Activated naive CD4-positive, alpha-beta T cell treated with anti-CD3 and anti-CD28 coated beads, Interleukin-2, amount 50 U/mL, for 16 hours (primary cell): Measurements from ENCODE around the gene ZNF408.
A peak's percentile ranks its signal among the peaks of the same experiment; 100 is the strongest.
"Not testable (repeated sequence)": the region's sequence is repeated elsewhere in the genome, so short reads cannot be mapped to it uniquely, and the experiment has no call there.

Experiments
- DNase-seq: peaks from one replicate; pipeline ENCODE4 v3.0.0-alpha.2; 2020

Gene ZNF408

DNA sequence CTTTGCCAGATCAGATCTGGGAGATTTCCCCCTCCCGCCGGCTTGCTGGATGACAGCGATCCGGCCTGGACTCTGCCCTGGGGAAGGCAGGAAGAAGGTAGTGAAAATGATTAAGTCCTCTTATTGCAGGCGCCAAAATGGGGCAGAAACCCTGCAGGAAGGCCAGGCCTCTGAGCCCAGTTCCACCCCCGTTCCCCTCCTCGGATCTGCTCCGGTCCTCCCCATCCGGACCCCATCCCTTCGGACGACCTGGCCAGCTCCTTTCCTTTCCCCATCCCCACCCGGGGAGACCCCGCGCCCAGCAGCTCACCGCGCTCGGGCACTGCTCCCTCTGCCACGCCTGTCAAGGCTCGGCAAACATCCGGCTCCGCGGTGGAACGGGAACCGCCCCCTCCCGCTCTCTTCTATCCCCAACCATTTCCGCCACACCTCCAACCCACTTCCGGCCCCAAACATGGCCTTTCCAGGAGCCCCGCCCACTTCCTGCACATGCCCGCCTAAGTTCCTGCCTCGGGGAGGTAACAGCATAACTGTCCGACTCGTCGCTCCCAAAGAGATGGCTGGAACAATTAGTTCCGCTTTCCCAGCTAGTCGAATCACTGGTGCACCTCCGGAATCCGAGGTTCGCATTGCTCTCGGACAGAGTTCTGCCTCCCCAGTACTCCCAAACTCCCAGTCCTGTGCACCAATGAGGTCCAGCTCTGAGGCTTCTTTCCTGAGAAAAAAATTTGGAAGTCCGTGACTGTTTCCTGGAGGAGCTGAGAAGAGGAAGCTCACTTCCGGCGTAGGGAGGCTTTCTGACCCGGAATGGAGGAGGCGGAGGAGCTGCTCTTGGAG lies at the start of gene ZNF408, which contains the start of gene ARHGAP1:
Gene ZNF408 (plus strand): TSS at position 791 of the 837 bp plus-strand sequence. CDS start 17 bp downstream, at position 808.
Gene ARHGAP1 (minus strand): TSS at position 379 of the 837 bp plus-strand sequence. CDS start 4,512 bp downstream, outside the sequence.
- DNase-seq = peak; percentile 99

DNA sequence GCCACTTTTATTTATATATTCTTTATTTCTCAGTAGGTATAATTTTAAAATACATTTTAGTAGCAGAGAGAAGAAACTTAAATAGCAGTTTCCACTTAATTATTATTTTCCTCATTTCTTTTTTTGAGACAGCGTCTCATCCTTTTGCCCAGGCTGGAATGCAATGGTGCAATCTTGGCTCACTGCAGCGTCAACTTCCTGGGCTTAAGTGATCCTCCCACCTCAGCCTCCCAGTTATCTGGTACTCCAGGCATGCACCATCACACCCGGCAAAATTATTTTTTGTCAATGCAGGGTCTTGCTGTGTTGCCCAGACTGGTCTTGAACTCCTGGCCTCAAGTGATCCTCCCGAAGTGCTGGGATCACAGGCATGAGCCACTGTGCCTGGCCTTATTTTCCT lies 45.2 kb upstream of the ZNF408 start:
- no peak for DNase-seq

DNA sequence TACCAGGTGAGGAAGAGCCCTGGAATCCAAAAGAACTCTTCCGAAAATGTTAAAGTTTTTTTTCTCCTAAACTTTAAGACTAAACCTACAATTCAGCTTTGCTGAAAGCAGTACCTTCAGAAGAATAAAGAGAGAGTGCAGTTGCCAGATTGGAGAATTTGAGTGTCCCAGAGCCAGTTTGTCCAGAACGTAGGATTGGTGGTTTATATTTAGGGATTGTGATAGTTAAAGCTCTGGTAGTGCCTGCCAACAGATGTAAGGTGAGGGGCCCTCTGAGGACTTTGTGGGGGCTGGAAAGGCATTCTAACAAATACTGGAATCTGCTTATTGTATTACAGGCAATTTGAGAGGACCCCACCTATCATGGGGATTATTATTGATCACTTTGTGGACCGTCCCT lies 43.6 kb upstream of the ZNF408 start:
- DNase-seq = no peak

DNA sequence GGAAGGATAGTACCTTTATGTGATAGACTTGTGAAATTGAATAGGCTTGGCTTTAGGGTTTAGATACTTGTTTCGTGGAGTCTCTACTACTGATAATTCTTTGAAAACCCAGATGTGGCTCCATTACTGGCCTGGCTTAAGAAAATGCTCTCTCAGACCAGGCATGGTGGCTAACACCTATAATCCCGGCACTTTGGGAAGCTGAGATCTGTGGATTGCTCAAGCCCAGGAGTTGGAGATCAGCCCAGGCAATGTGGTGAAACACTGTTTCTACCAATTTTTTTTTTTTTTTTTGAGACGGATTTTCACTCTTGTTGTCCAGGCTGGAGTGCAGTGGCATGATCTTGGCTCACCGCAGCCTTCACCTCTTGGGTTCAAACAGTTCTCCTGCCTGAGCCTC lies 42.6 kb upstream of the ZNF408 start:
- no peak for DNase-seq

DNA sequence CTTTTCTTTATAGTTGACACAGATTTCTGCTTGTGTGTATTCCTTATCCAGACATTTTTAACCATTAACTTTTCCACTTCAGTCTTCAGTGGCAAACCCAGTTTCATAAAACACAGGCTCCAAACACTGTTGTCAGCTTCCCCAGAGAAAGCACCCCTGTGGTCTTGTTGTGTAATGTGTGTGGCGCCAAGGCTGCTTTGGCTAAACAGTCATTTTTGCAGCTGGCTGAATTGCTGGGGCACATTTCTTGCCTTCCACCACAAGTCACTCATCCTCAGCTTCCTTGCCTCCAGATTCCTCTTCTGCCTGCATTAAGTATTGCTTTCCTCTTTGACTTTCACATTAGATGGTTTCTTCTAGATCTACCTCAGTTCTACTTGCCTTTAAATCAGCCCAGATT lies 40.9 kb upstream of the ZNF408 start:
- DNase-seq = no peak

DNA sequence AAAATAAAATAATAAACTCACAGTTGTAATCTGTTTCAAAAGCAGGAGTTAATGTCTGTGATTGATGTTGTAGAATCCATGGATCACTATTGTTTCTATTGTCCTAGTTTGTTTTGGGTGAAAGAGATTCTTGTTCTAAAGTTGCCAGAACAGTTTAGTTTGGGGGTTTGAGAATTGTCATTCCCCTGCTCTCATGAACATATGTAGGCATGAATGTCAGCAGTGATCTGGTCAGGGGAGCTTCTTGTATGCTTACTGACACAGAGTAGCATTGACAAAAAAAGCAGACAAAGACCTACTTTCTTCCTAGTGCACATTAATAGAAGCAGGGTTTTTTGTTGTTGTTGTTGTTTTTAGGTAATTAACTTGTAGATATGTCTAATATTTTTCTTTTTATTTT lies 39.0 kb upstream of the ZNF408 start:
- no peak for DNase-seq

DNA sequence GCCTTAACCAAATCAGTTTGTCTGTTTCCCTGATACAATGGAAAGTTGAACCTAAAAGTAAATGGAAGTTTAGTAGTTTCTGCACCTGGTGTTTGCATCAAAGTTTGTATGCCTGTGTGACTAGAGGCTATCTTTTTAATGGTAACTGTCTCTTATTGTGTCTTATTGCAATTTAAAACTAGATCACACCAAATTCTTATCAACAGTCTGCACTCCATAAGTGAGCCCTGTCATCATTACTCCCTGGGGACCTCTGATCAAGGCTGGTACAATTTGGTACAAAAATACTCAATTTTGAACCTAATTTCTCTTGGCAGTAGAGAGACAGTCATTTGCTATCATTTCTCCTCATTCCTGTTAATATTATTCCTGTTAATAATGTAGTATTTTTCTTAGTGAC lies 38.5 kb upstream of the ZNF408 start:
- DNase-seq = no peak

DNA sequence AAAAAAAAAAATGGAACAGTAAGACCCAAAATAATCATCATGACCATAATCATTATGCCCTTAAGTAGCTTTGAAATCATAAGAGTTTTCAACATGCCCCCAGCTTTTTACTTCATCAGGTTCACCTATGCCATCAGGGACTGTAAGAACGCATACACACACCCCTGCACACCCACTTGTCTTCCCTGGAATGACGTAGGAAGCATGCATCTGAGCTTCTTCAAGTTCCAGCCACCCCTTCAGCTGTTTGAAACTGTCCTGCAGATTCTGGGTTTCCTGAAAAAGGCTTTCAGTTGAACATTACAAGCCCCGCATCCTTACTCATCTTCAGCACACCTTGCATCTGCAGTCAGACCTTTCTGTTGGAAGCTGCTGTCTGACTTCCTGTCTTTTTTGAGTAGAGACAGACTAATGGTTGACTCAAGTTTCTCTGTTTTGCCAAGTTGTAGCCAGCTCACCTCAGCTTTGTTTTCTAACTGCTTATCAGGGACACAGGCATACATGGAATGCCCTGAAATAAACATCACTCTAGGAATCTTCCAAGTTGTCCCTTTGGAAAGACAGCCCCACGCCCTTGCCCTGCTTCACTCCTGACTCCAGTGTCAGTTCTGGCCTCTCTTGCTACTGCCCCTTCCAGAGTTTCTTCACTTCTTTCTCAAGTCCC lies 37.4 kb upstream of the ZNF408 start:
- no peak for DNase-seq

DNA sequence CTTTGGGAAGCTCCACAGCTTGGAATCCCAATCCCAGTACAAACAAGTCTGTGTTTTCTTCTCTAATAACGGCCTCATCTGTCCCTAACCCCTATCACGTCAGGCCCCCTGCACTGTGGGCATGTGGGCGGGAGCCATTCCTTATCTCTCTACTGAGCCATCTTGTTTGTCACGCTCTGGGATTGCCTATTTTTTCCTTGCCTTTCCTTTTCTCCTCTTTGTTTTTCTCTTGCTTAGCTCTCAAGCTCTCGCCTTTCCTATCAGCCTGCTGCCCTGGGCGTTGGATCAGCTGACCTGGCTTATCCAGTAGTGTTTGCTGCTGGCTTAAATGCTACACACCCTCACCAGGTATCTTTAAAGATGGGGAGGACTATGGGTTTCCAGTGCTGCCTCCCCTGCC lies 36.2 kb upstream of the ZNF408 start:
- DNase-seq = no peak

DNA sequence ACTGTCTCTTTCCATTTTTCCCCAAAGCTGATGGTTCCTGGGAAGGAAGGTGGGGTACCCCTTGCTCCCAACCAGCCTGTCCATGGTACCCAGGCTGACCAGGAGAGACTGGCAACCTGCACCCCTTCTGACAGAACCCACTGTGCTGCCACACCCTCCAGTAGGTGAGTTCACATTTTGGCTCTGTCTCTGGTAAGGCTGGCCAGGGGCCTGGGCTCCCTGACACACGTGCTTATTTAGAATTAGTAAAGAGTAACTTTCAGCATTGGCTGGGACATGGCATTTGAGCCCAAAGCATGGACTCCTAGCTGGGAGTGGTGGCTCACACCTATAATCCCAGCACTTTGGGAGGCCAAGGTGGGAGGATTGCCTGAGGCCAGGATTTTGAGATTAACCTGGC lies 35.5 kb upstream of the ZNF408 start:
- no peak for DNase-seq

DNA sequence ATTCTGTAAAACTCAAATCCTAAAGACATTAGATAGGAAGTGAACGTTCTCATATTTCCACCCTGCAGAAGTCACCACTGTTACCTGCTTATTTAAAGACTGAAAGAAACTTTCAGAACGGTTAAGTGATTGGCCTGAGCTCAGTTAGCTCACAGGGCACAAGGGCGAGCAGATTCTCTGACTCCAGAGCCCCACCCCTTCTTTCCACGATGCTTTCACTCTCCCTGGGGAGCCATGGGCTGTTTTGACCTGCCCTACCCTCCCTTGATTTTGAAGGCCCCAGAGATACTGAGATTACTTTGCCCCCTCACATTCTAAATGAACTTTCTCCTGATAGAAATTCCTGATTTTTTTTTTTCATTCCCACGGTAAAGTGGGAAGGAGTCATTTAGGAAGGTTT lies 34.3 kb upstream of the ZNF408 start:
- DNase-seq = no peak

DNA sequence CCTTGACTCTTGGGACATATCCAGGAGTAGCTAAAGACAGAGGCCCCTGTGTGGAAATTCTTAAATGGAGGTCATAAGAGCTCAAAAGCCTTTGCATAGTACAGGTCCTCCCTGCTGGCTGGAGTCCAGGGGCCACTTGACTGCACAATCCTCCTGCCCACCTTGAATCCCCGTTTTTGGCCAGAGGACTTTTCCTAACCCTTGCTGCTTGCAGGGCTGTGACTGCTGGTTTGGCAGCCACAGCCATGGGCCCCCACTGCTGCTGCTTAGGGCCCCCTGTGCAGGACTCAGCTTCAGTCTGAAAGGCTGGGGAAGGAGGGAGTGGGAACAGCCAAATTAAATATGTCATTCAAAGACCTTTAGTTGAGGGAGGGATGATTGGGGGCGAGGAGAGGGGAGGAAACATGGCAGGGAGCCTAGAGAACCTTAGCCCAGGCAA lies 33.8 kb upstream of the ZNF408 start:
- DNase-seq = no peak

DNA sequence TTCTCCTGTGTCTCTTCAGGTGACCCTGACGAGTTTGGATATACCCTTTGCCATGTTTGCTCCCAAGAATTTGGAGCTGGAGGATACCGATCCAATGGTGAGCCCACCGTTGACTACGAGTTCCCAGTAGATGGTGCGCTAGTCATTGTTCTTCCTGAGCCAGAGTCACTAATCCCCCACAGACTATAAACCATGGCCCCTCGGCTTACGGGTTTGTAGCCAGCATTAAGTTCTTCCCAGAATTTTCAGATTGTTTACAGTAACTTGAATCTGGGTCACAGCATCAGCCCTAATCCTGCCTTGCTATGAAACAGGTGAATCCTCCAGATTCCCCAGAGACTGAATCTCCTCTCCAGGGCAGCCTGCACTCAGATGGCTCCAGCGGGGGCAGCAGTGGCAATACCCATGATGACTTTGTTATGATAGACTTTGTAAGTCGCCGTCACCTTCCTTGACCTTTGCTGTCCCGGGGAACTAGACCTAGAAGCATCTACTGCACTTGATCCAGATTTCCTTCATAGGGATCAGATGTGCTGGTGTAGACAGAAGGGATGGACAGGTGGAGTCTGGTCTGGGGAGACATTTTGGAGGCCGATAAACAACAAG lies 32.2 kb upstream of the ZNF408 start:
- no peak for DNase-seq

DNA sequence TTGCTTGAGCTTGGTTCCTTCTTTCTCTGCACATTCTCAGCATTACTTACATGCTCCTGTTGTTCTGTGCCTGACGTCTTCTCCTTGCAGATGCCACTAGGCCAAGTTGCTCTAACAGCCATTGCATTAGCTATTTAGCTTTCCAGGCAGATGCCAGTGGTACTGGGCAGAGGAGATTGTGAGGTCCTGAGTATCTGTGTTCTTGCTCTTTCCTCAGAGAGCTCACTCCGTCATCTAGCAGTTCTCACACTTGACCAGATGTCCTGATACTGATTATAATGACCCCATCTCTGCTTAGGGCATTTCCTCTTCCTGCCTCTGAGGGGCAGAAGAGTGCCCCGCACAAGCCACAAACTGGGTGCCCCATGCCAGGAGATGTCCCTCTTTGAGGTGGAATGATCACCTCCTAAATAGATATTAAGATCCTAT lies 31.1 kb upstream of the ZNF408 start:
- DNase-seq = no peak

DNA sequence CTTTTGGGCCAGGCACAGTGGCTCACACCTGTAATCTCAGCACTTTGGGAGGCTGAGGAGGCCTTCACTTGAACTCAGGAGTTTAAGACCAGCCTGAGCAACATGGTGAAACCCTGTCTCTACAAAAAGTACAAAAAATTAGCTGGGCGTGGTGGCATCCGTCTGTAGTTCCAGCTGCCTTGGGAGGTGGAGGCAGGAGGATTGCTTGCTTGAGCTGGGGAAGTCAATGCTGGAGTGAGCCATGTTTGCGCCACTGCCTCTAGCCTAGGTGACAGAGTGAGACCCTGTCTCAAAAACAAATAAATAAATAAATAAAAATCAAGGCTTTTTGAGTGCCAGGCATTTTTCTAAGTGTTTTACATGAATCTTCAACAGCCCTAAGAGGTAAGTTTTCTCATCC lies 30.3 kb upstream of the ZNF408 start:
- DNase-seq = not testable (repeated sequence)

DNA sequence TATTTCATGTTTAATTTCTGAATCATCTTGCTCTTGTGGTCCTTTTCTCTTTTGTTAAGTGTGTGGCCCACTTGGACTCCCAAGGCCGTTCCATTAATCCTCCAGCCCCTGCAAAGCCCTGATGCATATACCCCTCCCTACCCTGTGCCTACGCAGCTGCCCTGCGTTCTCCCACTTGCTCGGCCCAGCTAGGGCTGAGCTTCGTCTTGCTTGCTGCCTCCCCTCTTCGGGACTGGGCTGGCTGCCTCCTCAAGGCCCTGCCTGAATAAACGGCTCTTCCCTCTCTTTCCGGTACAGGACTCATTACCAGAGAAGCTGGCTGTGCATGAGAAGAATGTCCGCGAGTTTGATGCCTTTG lies 28.9 kb upstream of the ZNF408 start:
- no peak for DNase-seq

DNA sequence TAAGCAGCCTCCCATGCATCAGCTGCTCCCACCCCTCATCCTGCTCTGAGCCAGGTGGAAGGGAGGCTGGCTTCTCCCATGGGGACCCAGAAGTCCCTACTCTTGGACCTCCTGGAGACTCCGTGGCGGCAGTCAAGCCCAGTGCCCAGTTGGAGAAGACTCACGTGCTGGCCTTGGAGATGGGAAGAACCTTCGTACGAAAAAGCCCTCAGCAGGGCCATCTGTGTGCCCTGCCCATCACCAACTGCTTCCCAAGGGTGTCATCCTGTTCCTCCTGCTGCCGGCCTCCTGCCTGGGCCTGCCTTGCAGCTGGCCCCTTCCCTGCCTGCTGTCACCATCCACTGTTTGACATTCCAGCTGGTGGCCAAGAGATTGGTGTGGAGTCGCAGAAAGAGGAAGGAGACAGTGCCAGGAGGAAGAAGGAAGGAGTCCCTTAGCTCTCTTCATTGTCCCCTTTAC lies 28.4 kb upstream of the ZNF408 start:
- no peak for DNase-seq

DNA sequence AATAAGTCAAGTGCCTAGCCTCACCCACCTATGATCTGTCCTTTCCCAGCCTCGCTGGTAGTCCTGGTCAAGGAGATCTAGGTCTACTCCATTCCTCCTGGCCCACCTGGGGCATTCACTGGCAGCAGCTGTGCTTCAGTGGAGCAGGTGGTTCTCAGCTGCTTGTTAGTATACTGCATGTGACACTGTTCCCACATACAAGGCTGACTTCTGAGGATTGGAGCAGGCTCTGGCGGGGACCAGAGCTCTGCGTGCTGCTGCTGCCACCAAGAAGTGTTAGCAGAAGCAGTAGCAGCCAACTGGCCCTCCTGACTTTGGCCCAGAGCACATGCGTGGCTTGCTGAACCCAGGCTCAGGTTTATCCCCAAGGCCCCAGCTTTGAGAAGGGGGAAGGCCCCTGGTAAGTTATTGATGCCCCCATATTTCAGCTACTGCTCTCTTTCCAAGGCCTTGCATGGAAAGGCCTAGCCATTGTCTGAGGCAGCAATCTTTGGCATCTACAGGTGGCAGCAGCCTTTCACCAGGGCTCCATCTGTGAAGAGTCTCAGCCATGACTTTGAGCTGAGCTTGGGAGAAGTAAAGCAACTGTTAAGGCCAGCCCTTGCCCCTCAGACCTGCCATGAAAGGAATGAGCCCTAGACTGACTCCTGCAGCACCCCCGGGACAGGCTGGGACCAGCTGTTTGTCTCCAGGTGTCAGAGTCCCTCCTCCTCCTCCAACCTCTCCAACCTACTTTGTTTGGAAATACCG lies 26.9 kb upstream of the ZNF408 start:
- no peak for DNase-seq

DNA sequence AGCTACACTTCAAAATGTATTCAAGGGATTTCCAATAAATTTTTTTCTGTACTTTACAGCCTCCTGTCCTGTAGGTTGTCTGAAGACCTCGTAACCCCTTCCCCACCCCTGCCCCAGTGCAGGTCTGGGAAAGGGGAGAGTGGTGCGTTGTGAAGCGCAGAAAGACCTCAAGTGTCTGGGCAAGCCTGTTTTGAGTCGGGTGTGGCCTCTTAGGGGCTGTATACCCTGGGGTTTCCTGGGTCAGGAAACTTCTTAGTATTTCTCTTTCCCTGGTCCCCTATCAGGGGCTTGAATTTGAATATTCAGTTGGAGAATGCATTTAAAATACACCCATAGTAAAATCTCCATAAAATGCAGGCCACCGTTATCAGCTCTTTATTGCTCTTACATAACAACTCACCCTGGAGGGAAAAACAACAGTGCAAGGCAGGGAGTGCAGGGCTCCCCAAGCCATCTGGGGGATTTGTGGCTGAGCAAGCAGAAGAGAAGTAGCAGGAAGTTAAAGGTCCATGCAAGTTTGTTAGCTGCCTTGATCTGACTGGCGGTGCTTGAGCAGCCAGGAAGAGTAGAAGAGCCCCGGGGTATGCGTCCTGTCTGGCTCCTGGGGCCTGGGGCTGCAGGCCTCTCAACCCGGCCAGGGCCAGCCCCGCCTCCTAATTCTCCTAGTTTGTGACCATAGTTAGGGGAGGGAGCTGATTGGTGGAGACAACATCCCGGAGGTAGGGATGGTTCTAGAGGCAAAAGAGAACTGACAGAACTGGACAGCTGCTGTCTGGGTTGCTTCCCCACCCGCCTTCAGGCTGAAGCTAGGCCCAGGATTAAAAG lies 26.2 kb upstream of the ZNF408 start:
- no peak for DNase-seq

DNA sequence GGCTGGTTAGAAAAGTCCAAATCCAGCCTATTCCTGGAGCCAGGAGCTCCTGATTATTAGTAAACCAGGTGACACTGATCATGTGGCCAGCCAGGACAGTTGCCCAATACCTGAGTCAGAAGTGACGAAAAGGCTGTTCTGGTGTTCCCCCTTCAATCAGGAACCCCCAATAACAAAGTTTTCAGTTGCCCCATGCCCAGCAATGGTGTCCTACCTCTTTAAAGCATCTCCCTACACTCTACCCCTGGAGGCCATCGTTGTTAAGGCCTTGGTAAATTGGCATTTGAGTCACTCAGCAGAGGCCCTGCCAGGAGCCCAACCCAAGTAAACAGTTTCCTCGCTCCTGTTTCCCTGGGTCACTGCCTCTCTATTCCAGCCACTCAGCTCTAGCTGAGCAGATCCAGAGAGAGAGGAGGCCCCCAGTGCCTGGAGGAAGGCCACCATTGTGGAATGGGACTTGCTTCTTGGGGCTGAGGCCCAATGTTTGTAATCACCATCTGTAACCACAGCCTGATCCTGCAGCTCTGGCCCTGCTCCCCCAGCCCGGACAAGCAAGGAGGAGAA lies 25.5 kb upstream of the ZNF408 start:
- no peak for DNase-seq

DNA sequence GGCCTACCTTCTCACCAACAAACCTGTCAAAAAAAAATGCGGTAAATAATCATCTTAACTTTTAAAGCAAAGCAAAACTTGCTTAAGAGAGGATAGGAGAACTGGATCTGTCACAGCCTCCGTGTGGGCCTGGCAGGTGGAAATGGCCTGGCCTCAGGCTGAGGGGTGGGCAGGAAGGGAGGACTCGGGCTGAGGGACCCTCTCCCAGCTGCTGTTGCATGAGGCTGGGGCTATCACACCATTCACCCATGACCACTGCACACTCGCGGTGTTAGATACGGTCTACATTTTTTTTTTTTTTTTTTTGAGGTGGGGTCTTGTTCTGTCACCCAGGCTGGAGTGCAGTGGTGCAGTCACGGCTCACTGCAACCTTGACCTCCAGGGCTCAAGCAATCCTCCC lies 24.9 kb upstream of the ZNF408 start:
- no peak for DNase-seq
